GM12878 (cell line): ENCODE data around the gene EML1. TPM values are rescaled to one million over a fixed set of nuclear protein-coding genes. Genes with fewer than 3 reads are reported as not detected.

Source experiments
- ATAC-seq: fragments of 200-7000 bp; cut with Tn5 transposase; 3 replicates; pipeline ENCODE4 v1.9.1; 2020; ENCODE audit warnings: mild to moderate bottlenecking, moderate library complexity
- BruUV-seq: library from RNA; stranded (reverse); fragments of 400-500 nt; replicated peaks from 2 replicates; lab custom pipeline; 2021; lab: Mats Ljungman, UMichigan
- CTCF ChIA-PET: fragments of 300-600 bp; sonication (Branson Sonifier 250); formaldehyde crosslinking; extraction: SDS; loops from one replicate; lab custom pipeline; 2021; ENCODE audit warnings: inconsistent platforms; lab: Yijun Ruan, JAX
- POLR2A ChIA-PET: fragments of 350-600 bp; formaldehyde crosslinking; extraction: SDS; loops from one replicate; lab custom pipeline; 2021; ENCODE audit warnings: inconsistent platforms; lab: Charles Lee
- RAD21 ChIA-PET: fragments of 300-600 bp; sonication (Branson Sonifier 250); formaldehyde crosslinking; loops from one replicate; lab custom pipeline; 2023; ENCODE audit warnings: antibody characterized with exemption; ENCODE audit not compliant: unreplicated experiment; lab: Charles Lee
- SMC1A ChIA-PET: fragments of 300-600 bp; sonication (Branson Sonifier 250); formaldehyde crosslinking; loops from one replicate; lab custom pipeline; 2023; ENCODE audit not compliant: unreplicated experiment, uncharacterized antibody; lab: Charles Lee
- DNase-seq: peaks from one replicate; pipeline ENCODE4 v3.0.0-alpha.2; 2011; ENCODE audit warnings: low read depth, low spot score
- FAIRE-seq: peaks from 3 replicates; lab custom pipeline; 2011; peaks lifted over from hg19 to GRCh38; lab: Jason Lieb, UNC
- H2AFZ ChIP-seq: 2 replicates; pipeline ENCODE4 v1.6.0; 2011; ENCODE audit warnings: low read depth, low read length, control low read depth; ENCODE audit not compliant: control insufficient read depth
- H3K27ac ChIP-seq: 2 replicates; pipeline ENCODE4 v1.5.1; 2011; ENCODE audit warnings: control low read depth; ENCODE audit not compliant: control insufficient read depth, insufficient read depth
- H3K27me3 ChIP-seq, 2 experiments: replicated peaks in 1 of 2; 2 replicates each; pipeline versions ENCODE4 v1.6.0 to v1.6.1; 2011; ENCODE audit warnings: low read length in 1 of 2; ENCODE audit not compliant: control insufficient read depth in 2 of 2, insufficient read depth in 2 of 2
- H3K36me3 ChIP-seq, 2 experiments: 2 replicates each; pipeline ENCODE4 v1.5.1; 2011; ENCODE audit warnings: low read length in 1 of 2; ENCODE audit not compliant: control insufficient read depth in 2 of 2, insufficient read depth in 2 of 2
- H3K4me1 ChIP-seq: 2 replicates; pipeline ENCODE4 v1.6.1; 2011; ENCODE audit warnings: mild to moderate bottlenecking, low read length, moderate library complexity, mixed read lengths; ENCODE audit not compliant: control insufficient read depth, insufficient read depth
- H3K4me2 ChIP-seq: 2 replicates; pipeline ENCODE4 v1.6.0; 2011; ENCODE audit warnings: control low read depth; ENCODE audit not compliant: control insufficient read depth, insufficient read depth
- H3K4me3 ChIP-seq: fragments of 200-600 bp; sonication (generic); 2 replicates; pipeline ENCODE4 v1.5.1; 2016
- H3K79me2 ChIP-seq: 2 replicates; pipeline ENCODE4 v1.6.0; 2011; ENCODE audit warnings: low read length; ENCODE audit not compliant: control insufficient read depth, insufficient read depth
- H3K9ac ChIP-seq: 2 replicates; pipeline ENCODE4 v1.8.0; 2011; ENCODE audit warnings: low read length, control low read depth, mixed read lengths; ENCODE audit not compliant: control insufficient read depth, insufficient read depth
- H3K9me3 ChIP-seq: replicated peaks from 3 replicates; pipeline ENCODE4 v1.5.1; 2011; ENCODE audit warnings: mild to moderate bottlenecking, low read length; ENCODE audit not compliant: control insufficient read depth, insufficient read depth
- H4K20me1 ChIP-seq: 2 replicates; pipeline ENCODE4 v1.6.0; 2011; ENCODE audit not compliant: control insufficient read depth, insufficient read depth
- CHD1 ChIP-seq: IDR thresholded peaks from 2 replicates; pipeline ENCODE4 v1.6.1; 2012; ENCODE audit warnings: low read depth, low read length, improper control_type of control experiment
- ESRRA ChIP-seq: IDR thresholded peaks from 2 replicates; pipeline ENCODE4 v1.6.1; 2012; ENCODE audit warnings: mild to moderate bottlenecking, low read length, improper control_type of control experiment
- FOXK2 ChIP-seq: fragments of 450-650 bp; IDR thresholded peaks from 2 replicates; pipeline ENCODE4 v1.6.1; 2017; ENCODE audit warnings: mild to moderate bottlenecking, moderate library complexity
- GABPA ChIP-seq: IDR thresholded peaks from 2 replicates; pipeline ENCODE4 v1.6.1; 2014; ENCODE audit warnings: antibody characterized with exemption, low read depth, mild to moderate bottlenecking, inconsistent platforms
- GATAD2B ChIP-seq: fragments of 450-650 bp; conservative IDR thresholded peaks from 2 replicates; pipeline ENCODE4 v1.6.1; 2017; ENCODE audit warnings: low read depth, mild to moderate bottlenecking, moderate library complexity
- JUND ChIP-seq: IDR thresholded peaks from 2 replicates; pipeline ENCODE4 v1.6.1; 2012; ENCODE audit warnings: low read depth, mild to moderate bottlenecking, low read length, improper control_type of control experiment, moderate library complexity
- NBN ChIP-seq: fragments of 450-650 bp; IDR thresholded peaks from 2 replicates; pipeline ENCODE4 v1.6.1; 2016
- NFIC ChIP-seq: IDR thresholded peaks from 2 replicates; pipeline ENCODE4 v1.6.1; 2012; ENCODE audit warnings: low read depth, mild to moderate bottlenecking, inconsistent platforms, low read length, moderate library complexity
- NR2C2 ChIP-seq: IDR thresholded peaks from 2 replicates; pipeline ENCODE4 v1.6.1; 2011; ENCODE audit warnings: borderline replicate concordance, low read depth; ENCODE audit not compliant: control insufficient read depth, insufficient read length
- ZNF622 ChIP-seq: fragments of 450-650 bp; IDR thresholded peaks from 2 replicates; pipeline ENCODE4 v1.6.1; 2017; ENCODE audit warnings: mild to moderate bottlenecking, inconsistent platforms
- WGBS: methylation state at CpG from one replicate; pipeline ENCODE4 v1.1.6; 2016; ENCODE audit warnings: low lambda C conversion rate; ENCODE audit not compliant: insufficient replicate concordance, insufficient coverage; ENCODE audit errors: missing lambda C conversion rate; 5-methylcytosine and 5-hydroxymethylcytosine counted together
- in situ Hi-C: fragments of 300-500 bp; cut with MboI; formaldehyde crosslinking; loops from 9 replicates; pipeline ENCODE4 v1.14.3; 2018; ENCODE audit warnings: mixed read lengths
- intact Hi-C: fragments of 100-400 bp; cut with micrococcal nuclease; formaldehyde crosslinking; loops from one replicate; pipeline ENCODE4 v1.14.2; 2022; ENCODE audit not compliant: unreplicated experiment
- polyA plus RNA-seq, 11 experiments: library from polyadenylated mRNA; depleted of rRNA in 4 of 11; unstranded in 6 of 11; stranded (reverse) in 5 of 11; fragments of >200 nt; fragmentation: Nextera tagmentation in 4 of 11; fragmentation: Illumina TruSeq in 1 of 11; extraction: Ambion mirVana in 4 of 11; extraction: Trizol in 1 of 11; gene quantifications; 1 replicate in 1 of 11; 2 replicates in 10 of 11; pipeline versions ENCODE4 v1.2.1 to v1.2.3, GENCODE V29; 2011 to 2016; ENCODE audit warnings: inconsistent platforms in 2 of 11, missing spikeins in 2 of 11, low read depth in 1 of 11
- total RNA-seq, 4 experiments: library from RNA; depleted of rRNA in 3 of 4; stranded (reverse); fragments of >200 nt in 3 of 4; fragmentation: Illumina TruSeq in 1 of 4; extraction: Trizol in 1 of 4; gene quantifications; 2 replicates each; pipeline versions ENCODE4 v1.2.1 to v1.2.3, GENCODE V29; 2013 to 2021
- TF ChIP-seq, protein P1 (sequence below): fragments of 450-650 bp; IDR thresholded peaks from 2 replicates; pipeline ENCODE4 v1.6.1; 2016; ENCODE audit warnings: mild to moderate bottlenecking
- TF ChIP-seq, protein P2 (sequence below): IDR thresholded peaks from 2 replicates; pipeline ENCODE4 v1.6.1; 2012; ENCODE audit warnings: low read depth, low read length, improper control_type of control experiment

EML1 gene
- total and polyA plus RNA-seq, 10 of the 15 experiments (the other 5 are each of a cell fraction or from before 2014, with no cell fraction given): 0.05 to 3.4 (median 0.11) TPM; not detected in 3

DNA sequence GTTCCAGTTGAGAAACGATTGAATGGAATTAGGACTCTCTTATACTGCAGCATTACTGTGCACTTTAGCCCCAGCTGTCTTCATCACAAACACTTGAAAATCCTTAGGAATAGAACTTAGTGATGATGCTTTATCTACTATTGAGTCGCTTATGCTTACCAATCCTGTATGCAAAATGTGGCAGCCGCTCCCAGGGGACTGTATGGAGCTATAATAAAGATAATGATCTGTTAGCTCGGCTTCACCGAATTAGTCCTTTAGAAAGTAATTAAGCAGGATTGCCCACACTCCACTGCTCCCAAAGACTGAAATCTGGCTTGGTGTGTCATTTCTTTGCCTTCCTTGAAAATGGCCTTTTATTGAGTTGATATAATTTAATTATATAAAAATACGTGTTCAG, 10.6 kb downstream of the EML1 start:
- DNase-seq (no peak), ATAC-seq (no peak), FAIRE-seq (no peak)
- H3K4me2 ChIP-seq: no peak overlapping the region
- H3K4me1 ChIP-seq: no peaks in the 10 kb centered on the region
- no peak overlapping the region for H3K27ac ChIP-seq
- peaks cover 2 to 8% of the 10 kb centered on the region in 2 experiments for H3K27me3 ChIP-seq
- H3K9ac ChIP-seq: no peak overlapping the region
- BruUV-seq: no TSS peak
- H3K79me2 ChIP-seq: no peaks in the 10 kb centered on the region
- no peaks in the 10 kb centered on the region for H4K20me1 ChIP-seq
- in situ Hi-C loops (no loop called here), intact Hi-C loops (no loop called here)
- 25% methylated on average over 6 of the region's 6 CpGs for WGBS
- ChIA-PET POLR2A (no interaction called here), SMC1A (no interaction called here), RAD21 (no interaction called here)
- no peak overlapping the region for H2AFZ ChIP-seq
- no peaks in the 10 kb centered on the region for H3K9me3 ChIP-seq
- no peaks in the 10 kb centered on the region for H3K36me3 ChIP-seq
- no peak overlapping the region for H3K4me3 ChIP-seq
- TF ChIP-seq, protein P1, sequence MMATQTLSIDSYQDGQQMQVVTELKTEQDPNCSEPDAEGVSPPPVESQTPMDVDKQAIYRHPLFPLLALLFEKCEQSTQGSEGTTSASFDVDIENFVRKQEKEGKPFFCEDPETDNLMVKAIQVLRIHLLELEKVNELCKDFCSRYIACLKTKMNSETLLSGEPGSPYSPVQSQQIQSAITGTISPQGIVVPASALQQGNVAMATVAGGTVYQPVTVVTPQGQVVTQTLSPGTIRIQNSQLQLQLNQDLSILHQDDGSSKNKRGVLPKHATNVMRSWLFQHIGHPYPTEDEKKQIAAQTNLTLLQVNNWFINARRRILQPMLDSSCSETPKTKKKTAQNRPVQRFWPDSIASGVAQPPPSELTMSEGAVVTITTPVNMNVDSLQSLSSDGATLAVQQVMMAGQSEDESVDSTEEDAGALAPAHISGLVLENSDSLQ: no peak
- TF ChIP-seq NFIC: no peak
- TF ChIP-seq NBN: no peak
- TF ChIP-seq ZNF622: no peak
- TF ChIP-seq NR2C2: no peak
- no peak for TF ChIP-seq GATAD2B
- no peak for TF ChIP-seq FOXK2
- no peak for TF ChIP-seq ESRRA
- TF ChIP-seq JUND: no peak
- TF ChIP-seq CHD1: no peak
- no peak for TF ChIP-seq GABPA
- TF ChIP-seq, protein P2, sequence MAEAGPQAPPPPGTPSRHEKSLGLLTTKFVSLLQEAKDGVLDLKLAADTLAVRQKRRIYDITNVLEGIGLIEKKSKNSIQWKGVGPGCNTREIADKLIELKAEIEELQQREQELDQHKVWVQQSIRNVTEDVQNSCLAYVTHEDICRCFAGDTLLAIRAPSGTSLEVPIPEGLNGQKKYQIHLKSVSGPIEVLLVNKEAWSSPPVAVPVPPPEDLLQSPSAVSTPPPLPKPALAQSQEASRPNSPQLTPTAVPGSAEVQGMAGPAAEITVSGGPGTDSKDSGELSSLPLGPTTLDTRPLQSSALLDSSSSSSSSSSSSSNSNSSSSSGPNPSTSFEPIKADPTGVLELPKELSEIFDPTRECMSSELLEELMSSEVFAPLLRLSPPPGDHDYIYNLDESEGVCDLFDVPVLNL: no peak
- TF ChIP-seq, all 136 proteins: peak for 0
- CTCF ChIA-PET: no interaction called here
